H1 (cell line): ENCODE measurements around the gene NAV2. TPM values are rescaled to one million over a fixed set of nuclear protein-coding genes. Genes with fewer than 3 reads are reported as not detected.

Experiments
- CTCF ChIA-PET: fragments of 300-600 bp; sonication (Branson Sonifier 250); formaldehyde crosslinking; loops from one replicate; lab custom pipeline; 2021; ENCODE audit not compliant: partially characterized antibody; lab: Charles Lee
- POLR2A ChIA-PET: fragments of 300-600 bp; sonication (Branson Sonifier 250); formaldehyde crosslinking; loops from one replicate; lab custom pipeline; 2021; ENCODE audit warnings: inconsistent platforms; ENCODE audit not compliant: partially characterized antibody; lab: Charles Lee
- DNase-seq, 2 experiments: peaks; one replicate each; pipeline versions ENCODE4 v3.0.0 to v3.0.0-alpha.2; 2010 to 2022; ENCODE audit warnings: low spot score in 2 of 2, low read depth in 1 of 2, mixed read lengths in 1 of 2
- FAIRE-seq: peaks from 2 replicates; lab custom pipeline; 2011; peaks lifted over from hg19 to GRCh38; lab: Jason Lieb, UNC
- H2AFZ ChIP-seq: 2 replicates; pipeline ENCODE4 v1.8.1; 2012; ENCODE audit warnings: low read length, inconsistent platforms
- H2AK5ac ChIP-seq: 2 replicates; pipeline ENCODE4 v1.6.1; 2013; ENCODE audit warnings: low read depth, low read length
- H2BK120ac ChIP-seq: replicated peaks from 2 replicates; pipeline ENCODE3; 2013; ENCODE audit warnings: low read depth, low read length, inconsistent platforms
- H2BK12ac ChIP-seq: 2 replicates; pipeline ENCODE4 v1.6.1; 2013; ENCODE audit warnings: low read depth, low read length
- H2BK15ac ChIP-seq: 2 replicates; pipeline ENCODE4 v1.6.1; 2013; ENCODE audit warnings: low read length
- H2BK20ac ChIP-seq: 2 replicates; pipeline ENCODE4 v1.6.1; 2013; ENCODE audit warnings: low read length
- H2BK5ac ChIP-seq: 2 replicates; pipeline ENCODE4 v1.6.1; 2013; ENCODE audit warnings: low read depth, low read length
- H3K14ac ChIP-seq: 2 replicates; pipeline ENCODE4 v1.6.1; 2013; ENCODE audit warnings: inconsistent platforms; ENCODE audit not compliant: insufficient read length
- H3K18ac ChIP-seq: 2 replicates; pipeline ENCODE4 v1.6.1; 2013; ENCODE audit warnings: low read length; ENCODE audit errors: extremely low read depth
- H3K23ac ChIP-seq: 2 replicates; pipeline ENCODE4 v1.6.1; 2013; ENCODE audit warnings: inconsistent platforms; ENCODE audit not compliant: insufficient read length
- H3K23me2 ChIP-seq: 2 replicates; pipeline ENCODE4 v1.6.1; 2013; ENCODE audit warnings: low read depth, low read length
- H3K27ac ChIP-seq: 2 replicates; pipeline ENCODE4 v1.6.1; 2011; ENCODE audit warnings: low read depth, low read length, inconsistent platforms
- H3K27me3 ChIP-seq, 4 experiments: replicated peaks in 1 of 4; 1 replicate in 1 of 4; 2 replicates in 3 of 4; pipeline versions ENCODE4 v1.6.1 to v1.8.1; 2011 to 2013; ENCODE audit warnings: low read length in 3 of 4, mild to moderate bottlenecking in 3 of 4, inconsistent platforms in 2 of 4, mixed read lengths in 2 of 4, moderate library complexity in 1 of 4; ENCODE audit not compliant: control insufficient read depth in 3 of 4, insufficient read depth in 3 of 4; ENCODE audit errors: extremely low read depth in 1 of 4
- H3K36me3 ChIP-seq, 4 experiments: 2 replicates each; pipeline versions ENCODE4 v1.6.1 to v1.8.1; 2011 to 2013; ENCODE audit warnings: mild to moderate bottlenecking in 4 of 4, low read length in 3 of 4, moderate library complexity in 2 of 4, control low read depth in 1 of 4, inconsistent platforms in 1 of 4; ENCODE audit not compliant: insufficient read depth in 4 of 4, control insufficient read depth in 2 of 4
- H3K4ac ChIP-seq: replicated peaks from 2 replicates; pipeline ENCODE3; 2013; ENCODE audit warnings: low read length, low read depth, mixed read lengths, inconsistent platforms; ENCODE audit not compliant: insufficient read length
- H3K4me1 ChIP-seq, 4 experiments: replicated peaks in 1 of 4; 1 replicate in 1 of 4; 2 replicates in 3 of 4; pipeline versions ENCODE4 v1.6.1 to v1.8.1; 2011 to 2013; ENCODE audit warnings: low read length in 3 of 4, inconsistent platforms in 2 of 4, mixed read lengths in 1 of 4; ENCODE audit not compliant: insufficient read depth in 4 of 4, control insufficient read depth in 3 of 4
- H3K4me2 ChIP-seq, 2 experiments: 2 replicates each; pipeline versions ENCODE4 v1.6.1 to v1.8.1; 2011 to 2013; ENCODE audit warnings: low read depth in 2 of 2, low read length in 2 of 2, control low read depth in 1 of 2, inconsistent platforms in 1 of 2, mild to moderate bottlenecking in 1 of 2; ENCODE audit not compliant: insufficient read depth in 1 of 2
- H3K4me3 ChIP-seq, 4 experiments: fragments of 200-600, 300-600 bp in 1 of 4; sonication (generic), shearing (Covaris generic), sonication (Bioruptor Twin) in 1 of 4; 2 replicates each; pipeline versions ENCODE4 v1.5.1 to v1.8.1; 2011 to 2016; ENCODE audit warnings: low read length in 4 of 4, low read depth in 3 of 4, control low read depth in 2 of 4, inconsistent platforms in 2 of 4, mild to moderate bottlenecking in 2 of 4, mixed read lengths in 1 of 4, moderate library complexity in 1 of 4; ENCODE audit not compliant: insufficient read depth in 2 of 4; ENCODE audit errors: extremely low read depth in 1 of 4
- H3K56ac ChIP-seq: replicated peaks from 2 replicates; pipeline ENCODE3; 2013; ENCODE audit warnings: low read depth, mild to moderate bottlenecking, mixed read lengths, low read length, inconsistent platforms; ENCODE audit not compliant: insufficient read length
- H3K79me1 ChIP-seq: 2 replicates; pipeline ENCODE4 v1.6.1; 2013; ENCODE audit warnings: low read depth, low read length, control low read depth
- H3K79me2 ChIP-seq, 2 experiments: 2 replicates each; pipeline versions ENCODE4 v1.6.1 to v1.8.1; 2012 to 2013; ENCODE audit warnings: low read length in 2 of 2, mild to moderate bottlenecking in 2 of 2, inconsistent platforms in 1 of 2; ENCODE audit not compliant: insufficient read depth in 2 of 2, control insufficient read depth in 1 of 2
- H3K9ac ChIP-seq, 4 experiments: replicated peaks in 1 of 4; 1 replicate in 1 of 4; 2 replicates in 3 of 4; pipeline versions ENCODE4 v1.6.1 to v1.8.1; 2011 to 2013; ENCODE audit warnings: low read depth in 3 of 4, low read length in 3 of 4, control low read depth in 2 of 4, mild to moderate bottlenecking in 2 of 4, moderate library complexity in 2 of 4, inconsistent platforms in 1 of 4; ENCODE audit errors: extremely low read depth in 1 of 4
- H3K9me3 ChIP-seq, 2 experiments: 2 replicates each; pipeline versions ENCODE4 v1.6.1 to v1.8.1; 2012 to 2013; ENCODE audit warnings: mild to moderate bottlenecking in 2 of 2, moderate library complexity in 2 of 2, control low read depth in 1 of 2, inconsistent platforms in 1 of 2, low read depth in 1 of 2, low read length in 1 of 2, mixed read lengths in 1 of 2; ENCODE audit not compliant: insufficient read depth in 2 of 2
- H4K20me1 ChIP-seq, 2 experiments: replicated peaks in 1 of 2; 2 replicates each; pipeline versions ENCODE3 to v1.8.1; 2011 to 2013; ENCODE audit warnings: inconsistent platforms in 2 of 2, low read length in 2 of 2, mild to moderate bottlenecking in 1 of 2; ENCODE audit not compliant: insufficient read depth in 2 of 2, control insufficient read depth in 1 of 2
- H4K5ac ChIP-seq: 2 replicates; pipeline ENCODE4 v1.6.1; 2013; ENCODE audit warnings: low read length, low read depth, mixed read lengths, inconsistent platforms; ENCODE audit not compliant: insufficient read length
- H4K8ac ChIP-seq: 2 replicates; pipeline ENCODE4 v1.8.0; 2013; ENCODE audit warnings: mild to moderate bottlenecking, moderate library complexity, low read length, inconsistent platforms; ENCODE audit not compliant: insufficient read depth; ENCODE audit errors: extremely low read depth
- H4K91ac ChIP-seq: replicated peaks from 2 replicates; pipeline ENCODE3; 2013; ENCODE audit warnings: low read length, mixed read lengths, inconsistent platforms; ENCODE audit not compliant: insufficient read length
- CEBPB ChIP-seq: IDR thresholded peaks from 2 replicates; pipeline ENCODE4 v1.6.1; 2012; ENCODE audit warnings: low read depth, low read length
- CTBP2 ChIP-seq: IDR thresholded peaks from 2 replicates; pipeline ENCODE4 v1.7.0; 2011; ENCODE audit warnings: borderline replicate concordance, mild to moderate bottlenecking, moderate library complexity, mixed read lengths, low read length; ENCODE audit not compliant: insufficient read depth, insufficient read length
- FOSL1 ChIP-seq: IDR thresholded peaks from 2 replicates; pipeline ENCODE4 v1.6.1; 2011; ENCODE audit warnings: mild to moderate bottlenecking, low read depth, low read length, moderate library complexity; ENCODE audit not compliant: insufficient read depth
- JUN ChIP-seq: IDR thresholded peaks from 2 replicates; pipeline ENCODE4 v1.6.1; 2011; ENCODE audit warnings: low read depth, mild to moderate bottlenecking, improper control_type of control experiment, low read length
- NANOG ChIP-seq: IDR thresholded peaks from 2 replicates; pipeline ENCODE4 v1.6.1; 2011; ENCODE audit warnings: low read length, low read depth, mild to moderate bottlenecking, inconsistent platforms; ENCODE audit not compliant: insufficient read depth, poor library complexity, severe bottlenecking
- NRF1 ChIP-seq: IDR thresholded peaks from 2 replicates; pipeline ENCODE4 v1.6.1; 2011; ENCODE audit warnings: mild to moderate bottlenecking, low read depth, low read length, improper control_type of control experiment
- POLR2AphosphoS5 ChIP-seq: IDR thresholded peaks from 2 replicates; pipeline ENCODE4 v1.6.1; 2011; ENCODE audit warnings: low read depth, low read length
- RAD21 ChIP-seq, 2 experiments: IDR thresholded peaks in 1 of 2; conservative IDR thresholded peaks in 1 of 2; 2 replicates each; pipeline ENCODE4 v1.6.1; 2011; ENCODE audit warnings: low read depth in 2 of 2, low read length in 2 of 2, improper control_type of control experiment in 1 of 2, inconsistent platforms in 1 of 2, mild to moderate bottlenecking in 1 of 2, moderate library complexity in 1 of 2
- SIRT6 ChIP-seq: IDR thresholded peaks from one replicate; pipeline ENCODE4 v1.7.1; 2012; ENCODE audit warnings: low read length, inconsistent platforms
- SP2 ChIP-seq: IDR thresholded peaks from 2 replicates; pipeline ENCODE4 v1.6.1; 2012; ENCODE audit warnings: mild to moderate bottlenecking, low read length, inconsistent platforms
- SRF ChIP-seq: IDR thresholded peaks from 2 replicates; pipeline ENCODE4 v1.6.1; 2011; ENCODE audit warnings: mild to moderate bottlenecking, low read depth, low read length, moderate library complexity
- TCF12 ChIP-seq: IDR thresholded peaks from 2 replicates; pipeline ENCODE4 v1.6.1; 2011; ENCODE audit warnings: low read depth, mild to moderate bottlenecking, low read length
- YY1 ChIP-seq: IDR thresholded peaks from 2 replicates; pipeline ENCODE4 v1.6.1; 2011; ENCODE audit warnings: low read depth, mild to moderate bottlenecking, low read length
- ZNF274 ChIP-seq: IDR thresholded peaks from 2 replicates; pipeline ENCODE4 v1.7.0; 2012; ENCODE audit warnings: low read length, borderline replicate concordance; ENCODE audit errors: extremely low read depth
- WGBS, 2 experiments: shearing (Covaris generic) in 1 of 2; methylation state at CpG; one replicate each; pipeline versions ENCODE4 v1.1.6 to v1.1.7; 2013 to 2015; ENCODE audit warnings: low lambda C conversion rate in 2 of 2, mixed read lengths in 2 of 2, inconsistent platforms in 1 of 2, low coverage in 1 of 2, missing lambda C conversion rate in 1 of 2; ENCODE audit not compliant: insufficient replicate concordance in 2 of 2, insufficient coverage in 1 of 2, insufficient read length in 1 of 2; ENCODE audit errors: extremely low coverage in 1 of 2, missing lambda C conversion rate in 1 of 2; 5-methylcytosine and 5-hydroxymethylcytosine counted together
- polyA plus RNA-seq, 7 experiments: library from polyadenylated mRNA; depleted of rRNA in 3 of 7; stranded (reverse) in 5 of 7; unstranded in 2 of 7; fragments of >200 nt in 5 of 7; fragments of 200-250 nt in 2 of 7; gene quantifications; 1 replicate in 5 of 7; 2 replicates in 1 of 7; 4 replicates in 1 of 7; pipeline versions ENCODE4 v1.2.1 to v1.2.3, GENCODE V29; 2011 to 2013; ENCODE audit warnings: missing spikeins in 2 of 7, mixed read lengths in 2 of 7
- total RNA-seq: library from RNA; stranded (reverse); fragmentation: NEBNext Ultra II Directional; extraction: Animal tissue kit (Norgen Biotek cat#: 25700); gene quantifications from 2 replicates; pipeline ENCODE4 v1.2.1, GENCODE V29; 2021

Gene NAV2
- total and polyA plus RNA-seq, 2 of the 8 experiments (the other 6 are each of a cell fraction or from before 2014, with no cell fraction given): 35.6 to 73.6 TPM

DNA sequence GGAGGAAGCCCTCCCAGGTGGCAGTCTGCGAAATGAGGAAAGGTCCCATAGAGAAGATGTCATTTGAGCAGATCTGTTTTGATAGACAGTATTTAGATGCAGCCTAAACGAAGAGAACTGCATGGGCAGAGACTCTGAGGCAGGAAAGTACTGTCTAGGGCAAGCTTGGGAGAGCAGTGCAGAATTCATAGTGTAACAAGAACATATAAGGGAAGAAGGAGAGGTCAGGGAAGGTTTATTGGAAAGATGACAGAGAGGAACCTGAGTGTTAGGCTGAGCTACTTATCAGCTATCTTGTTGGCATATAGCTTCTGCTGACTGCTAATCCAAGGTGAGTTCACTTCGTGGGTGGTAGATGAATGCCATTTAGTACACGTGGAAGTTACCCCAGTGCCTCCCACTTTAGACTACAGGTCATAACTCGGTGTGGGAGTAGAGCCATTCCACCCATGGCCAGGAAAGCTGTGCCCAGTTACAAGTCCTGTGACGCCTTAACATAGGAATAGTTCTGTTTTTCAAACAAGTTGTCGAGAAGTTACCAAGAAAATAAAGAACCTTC, 348.1 kb downstream of the NAV2 start:
- ChIA-PET CTCF (interaction anchor here (1.2 to 1.3 kb wide), 3 partner anchors 15 to 51 kb away, joined by 3 to 4 read pairs (median 4); no protein-coding TSS in a partner anchor), POLR2A (interaction anchor here (0.8 kb wide), 1 partner anchor 102 kb away, joined by 3 read pairs; no protein-coding TSS in a partner anchor)
- Histone ChIP-seq H2AK5ac (no peak overlapping the region), H3K9ac (no peak overlapping the region), H3K23me2 (no peaks in the 10 kb centered on the region), H3K4me3 (no peak overlapping the region), H2BK120ac (no peak overlapping the region), H3K9me3 (no peaks in the 10 kb centered on the region), H2BK20ac (no peak overlapping the region), H3K56ac (no peak overlapping the region), H2BK12ac (no peak overlapping the region), H2AFZ (no peak overlapping the region), H4K20me1 (peaks cover 0 to 2% of the 10 kb centered on the region in 2 experiments), H4K91ac (no peak overlapping the region), H4K5ac (no peak overlapping the region), H2BK15ac (no peak overlapping the region), H3K4me1 (peaks cover 0 to 12% (median 8%) of the 10 kb centered on the region in 4 experiments; a peak in 6 of 7 replicates), H3K27me3 (no peaks in the 10 kb centered on the region), H4K8ac (no peak overlapping the region), H3K14ac (no peak overlapping the region), H3K23ac (no peak overlapping the region), H3K79me1 (no peaks in the 10 kb centered on the region), H3K27ac (no peak overlapping the region), H3K4ac (no peak overlapping the region), H3K4me2 (no peak overlapping the region), H3K18ac (no peak overlapping the region), H2BK5ac (no peak overlapping the region), H3K79me2 (no peaks in the 10 kb centered on the region; a peak in 1 of 4 replicates), H3K36me3 (peaks cover 9 to 64% (median 46%) of the 10 kb centered on the region in 4 experiments)
- WGBS, 2 experiments: 86% methylated on average over 7 of the region's 7 CpGs; no CpG with 5 or more reads in 1 of the 2 experiments
- DNase-seq: no peak
- no peak for FAIRE-seq
- no peak for TF ChIP-seq ZNF274
- TF ChIP-seq POLR2AphosphoS5: no peak
- no peak for TF ChIP-seq JUN
- no peak for TF ChIP-seq SP2
- no peak for TF ChIP-seq FOSL1
- TF ChIP-seq SIRT6: no peak
- no peak for TF ChIP-seq RAD21 (IDR thresholded peaks at IDR 0.05 in 1 of 2, conservative IDR thresholded peaks at IDR 0.05 in 1 of 2; ENCODE audit: low read depth in 2 of 2, low read length in 2 of 2)
- TF ChIP-seq TCF12: no peak
- TF ChIP-seq NANOG: no peak
- no peak for TF ChIP-seq CTBP2
- TF ChIP-seq YY1: no peak
- no peak for TF ChIP-seq CEBPB
- no peak for TF ChIP-seq NRF1
- no peak for TF ChIP-seq SRF
